Mucosa of descending colon (tissue), 3 donors: ENCODE measurements around the gene OR52B2. TPM values are rescaled to one million over a fixed set of nuclear protein-coding genes. Genes with fewer than 3 reads are reported as not detected.
"Not testable (repeated sequence)": the region's sequence is repeated elsewhere in the genome, so short reads cannot be mapped to it uniquely, and the experiment has no call there.

ENCODE experiments used
- ATAC-seq: fragments of 200-7000 bp; cut with Tn5 transposase; one replicate; pipeline ENCODE4 v1.9.1; 2020; ENCODE audit warnings: mild to moderate bottlenecking, moderate library complexity
- DNase-seq, 3 donors: peaks; one replicate each; pipeline ENCODE4 v3.0.0-alpha.2; 2020
- H3K36me3 ChIP-seq: fragments of 200-600 bp; one replicate; pipeline ENCODE4 v1.8.0; 2021; ENCODE audit warnings: low read depth, mild to moderate bottlenecking
- H3K4me1 ChIP-seq: fragments of 200-600 bp; one replicate; pipeline ENCODE4 v1.8.0; 2021; ENCODE audit warnings: low read depth, mild to moderate bottlenecking
- H3K4me3 ChIP-seq: fragments of 200-600 bp; one replicate; pipeline ENCODE4 v1.8.0; 2021; ENCODE audit warnings: mild to moderate bottlenecking
- H3K9me3 ChIP-seq: fragments of 200-600 bp; one replicate; pipeline ENCODE4 v1.8.0; 2021; ENCODE audit warnings: mild to moderate bottlenecking
- intact Hi-C, 2 donors: fragments of 100-400 bp; cut with DNase I in 1 of 2; cut with micrococcal nuclease in 1 of 2; formaldehyde crosslinking; loops; one replicate each; pipeline versions ENCODE4 v1.11.0 to v1.11.1; 2022; cut with DNase I, micrococcal nuclease
- total RNA-seq, 3 donors: library from RNA; stranded (reverse); fragmentation: NEBNext Ultra II Directional in 2 of 3; extraction: Animal tissue kit (Norgen Biotek cat#: 25700) in 2 of 3; gene quantifications; one replicate each; pipeline versions ENCODE4 v1.2.1 to v1.2.4, GENCODE V29; 2021 to 2023
- TF ChIP-seq, protein P1 (sequence below): fragments of 200-600 bp; IDR thresholded peaks from one replicate; pipeline ENCODE4 v1.8.0; 2022; ENCODE audit warnings: antibody characterized with exemption, mild to moderate bottlenecking
- donor health status: DM: no; HTN: no; CAD: no; lungs with moderate emphysema.
- donor health status: DM: no; HTN: no; CAD: no.
- donor health status: DM: no; HTN: yes; CAD: no.

The OR52B2 gene
- total RNA-seq, 3 donors from 2014 or later: not detected

- no peak overlapping the region for H3K4me3 ChIP-seq
- H3K9me3 ChIP-seq: no peaks in the 10 kb centered on the region
- H3K36me3 ChIP-seq: no peaks in the 10 kb centered on the region
- TF ChIP-seq, protein P1, sequence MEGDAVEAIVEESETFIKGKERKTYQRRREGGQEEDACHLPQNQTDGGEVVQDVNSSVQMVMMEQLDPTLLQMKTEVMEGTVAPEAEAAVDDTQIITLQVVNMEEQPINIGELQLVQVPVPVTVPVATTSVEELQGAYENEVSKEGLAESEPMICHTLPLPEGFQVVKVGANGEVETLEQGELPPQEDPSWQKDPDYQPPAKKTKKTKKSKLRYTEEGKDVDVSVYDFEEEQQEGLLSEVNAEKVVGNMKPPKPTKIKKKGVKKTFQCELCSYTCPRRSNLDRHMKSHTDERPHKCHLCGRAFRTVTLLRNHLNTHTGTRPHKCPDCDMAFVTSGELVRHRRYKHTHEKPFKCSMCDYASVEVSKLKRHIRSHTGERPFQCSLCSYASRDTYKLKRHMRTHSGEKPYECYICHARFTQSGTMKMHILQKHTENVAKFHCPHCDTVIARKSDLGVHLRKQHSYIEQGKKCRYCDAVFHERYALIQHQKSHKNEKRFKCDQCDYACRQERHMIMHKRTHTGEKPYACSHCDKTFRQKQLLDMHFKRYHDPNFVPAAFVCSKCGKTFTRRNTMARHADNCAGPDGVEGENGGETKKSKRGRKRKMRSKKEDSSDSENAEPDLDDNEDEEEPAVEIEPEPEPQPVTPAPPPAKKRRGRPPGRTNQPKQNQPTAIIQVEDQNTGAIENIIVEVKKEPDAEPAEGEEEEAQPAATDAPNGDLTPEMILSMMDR: no peak
- ATAC-seq (no peak), DNase-seq (no peak)
- no peaks in the 10 kb centered on the region for H3K4me1 ChIP-seq
- intact Hi-C loops: no loop called here
Measured at GRCh38 chr11:6156628-6157359, 13.3 kb downstream of the OR52B2 start.

DNA sequence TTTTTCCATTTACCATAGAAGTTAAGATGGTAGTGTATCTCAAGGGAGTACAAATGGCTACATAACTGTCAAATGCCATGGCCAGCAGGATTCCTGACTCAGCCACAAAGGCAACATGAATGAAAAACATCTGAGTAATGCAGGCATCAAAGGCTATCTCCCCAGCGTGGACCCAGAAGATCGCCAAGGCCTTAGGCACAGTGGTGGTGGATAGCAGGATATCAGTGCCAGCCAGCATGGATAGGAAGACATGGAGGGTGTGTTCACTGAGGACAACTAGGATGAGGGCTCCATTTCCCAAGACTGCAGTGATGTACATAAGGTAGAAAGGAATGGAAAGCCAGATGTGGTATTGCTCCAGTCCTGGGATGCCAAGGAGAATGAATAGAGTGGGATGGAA is 18.0 kb downstream of the OR52B2 start:
- DNase-seq: no peak
- no peak overlapping the region for H3K4me3 ChIP-seq

GRCh38 chr11:6151117-6151516 is 19.0 kb downstream of the OR52B2 start:
- H3K4me1 ChIP-seq: no peaks in the 10 kb centered on the region
- H3K9me3 ChIP-seq: no peaks in the 10 kb centered on the region
- no peak overlapping the region for H3K4me3 ChIP-seq
- no peaks in the 10 kb centered on the region for H3K36me3 ChIP-seq
- DNase-seq (no peak), ATAC-seq (no peak)
- intact Hi-C loops: no loop called here
- TF ChIP-seq, protein P1: no peak

More for the DNA sequence above, 18.0 kb downstream of the OR52B2 start:
- no peaks in the 10 kb centered on the region for H3K9me3 ChIP-seq
- ATAC-seq: no peak
- H3K36me3 ChIP-seq: no peaks in the 10 kb centered on the region
- TF ChIP-seq, protein P1: no peak
- intact Hi-C loops: no loop called here
- no peaks in the 10 kb centered on the region for H3K4me1 ChIP-seq

DNA sequence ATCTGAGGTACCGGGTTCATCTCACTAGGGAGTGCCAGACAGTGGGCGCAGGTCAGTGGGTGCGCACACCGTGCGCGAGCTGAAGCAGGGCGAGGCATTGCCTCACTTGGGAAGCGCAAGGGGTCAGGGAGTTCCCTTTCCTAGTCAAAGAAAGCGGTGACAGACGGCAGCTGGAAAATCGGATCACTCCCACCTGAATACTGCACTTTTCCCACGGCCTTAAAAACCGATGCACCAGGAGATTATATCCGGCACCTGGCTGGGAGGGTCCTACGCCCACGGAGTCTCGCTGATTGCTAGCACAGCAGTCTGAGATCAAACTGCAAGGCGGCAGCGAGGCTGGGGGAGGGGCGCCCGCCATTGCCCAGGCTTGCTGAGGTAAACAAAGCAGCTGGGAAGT is 26.4 kb downstream of the OR52B2 start:
- H3K36me3 ChIP-seq, H3K4me3 ChIP-seq, ATAC-seq, intact Hi-C loops, DNase-seq, H3K9me3 ChIP-seq, H3K4me1 ChIP-seq: not testable (repeated sequence)

- H3K36me3 ChIP-seq: no peaks in the 10 kb centered on the region
- H3K4me3 ChIP-seq: no peak overlapping the region
- ATAC-seq: no peak
- no peak for DNase-seq
- TF ChIP-seq, protein P1: no peak
- no peaks in the 10 kb centered on the region for H3K9me3 ChIP-seq
- no peaks in the 10 kb centered on the region for H3K4me1 ChIP-seq
- intact Hi-C loops: no loop called here
Measured at GRCh38 chr11:6142936-6143335, 27.2 kb downstream of the OR52B2 start.

GRCh38 chr11:6135936-6136335 is 34.2 kb downstream of the OR52B2 start:
- ATAC-seq, H3K9me3 ChIP-seq, DNase-seq, intact Hi-C loops, H3K36me3 ChIP-seq, H3K4me1 ChIP-seq, H3K4me3 ChIP-seq: not testable (repeated sequence)

GRCh38 chr11:6132431-6132830 is 37.7 kb downstream of the OR52B2 start:
- no peaks in the 10 kb centered on the region for H3K36me3 ChIP-seq
- DNase-seq (no peak), ATAC-seq (no peak)
- TF ChIP-seq, protein P1: no peak
- no peaks in the 10 kb centered on the region for H3K9me3 ChIP-seq
- no peak overlapping the region for H3K4me3 ChIP-seq
- H3K4me1 ChIP-seq: no peaks in the 10 kb centered on the region
- intact Hi-C loops: no loop called here
